ENCODE measurements around the gene C6orf89. TPM values are rescaled to one million over a fixed set of nuclear protein-coding genes. Genes with fewer than 3 reads are reported as not detected.

The C6orf89 gene
- total RNA-seq, 1 experiment from 2014 or later: 13.2 TPM

- no peak for TF ChIP-seq ZSCAN18 (CRISPR knock-in tag; IDR thresholded peaks at IDR 0.05)
Observed at GRCh38 chr6:36920546-36920945, 34.8 kb downstream of the C6orf89 start (continued).

- Mint-ChIP-seq H3K4me3 (no peak overlapping the region), H3K4me1 (no peaks in the 10 kb centered on the region), H3K27me3 (ENCODE audit: low read depth) (no peaks in the 10 kb centered on the region), H3K27ac (no peak overlapping the region), H3K36me3 (no peaks in the 10 kb centered on the region), H3K9me3 (no peaks in the 10 kb centered on the region)
- ATAC-seq (no peak), DNase-seq (ENCODE audit: low spot score) (no peak)
- POLR2A ChIA-PET: no interaction called here
- TF ChIP-seq IRF2 (CRISPR knock-in tag; IDR thresholded peaks at IDR 0.05; ENCODE audit: borderline replicate concordance, low read depth) (no peak), E2F1 (CRISPR knock-in tag; IDR thresholded peaks at IDR 0.05) (no peak), ELF4 (CRISPR knock-in tag; IDR thresholded peaks at IDR 0.05; ENCODE audit: low read depth) (no peak), ZNF671 (CRISPR knock-in tag; IDR thresholded peaks at IDR 0.05) (no peak)
- CTCF ChIA-PET: interaction anchor here (0.8 to 1.1 kb wide), 3 partner anchors 10 to 94 kb away, joined by 3 to 4 read pairs (median 3); no protein-coding TSS in a partner anchor
Observed at GRCh38 chr6:36924131-36924530, 38.4 kb downstream of the C6orf89 start.

GRCh38 chr6:36924778-36925374 lies 39.1 kb downstream of the C6orf89 start:
- DNase-seq (ENCODE audit: low spot score) (no peak), ATAC-seq (no peak)
- H3K27me3 Mint-ChIP-seq (ENCODE audit: low read depth): no peaks in the 10 kb centered on the region
- TF ChIP-seq CDX4 (CRISPR knock-in tag; IDR thresholded peaks at IDR 0.05; ENCODE audit: borderline replicate concordance): no peak
- no peak for TF ChIP-seq USF1 (CRISPR knock-in tag; IDR thresholded peaks at IDR 0.05)
- TF ChIP-seq ZNF138 (CRISPR knock-in tag; conservative IDR thresholded peaks at IDR 0.05): no peak
- TF ChIP-seq SP1 (CRISPR knock-in tag; conservative IDR thresholded peaks at IDR 0.05): no peak
- no peak for TF ChIP-seq HMGXB4 (CRISPR knock-in tag; IDR thresholded peaks at IDR 0.05)
- no peak for TF ChIP-seq MLX (CRISPR knock-in tag; IDR thresholded peaks at IDR 0.05)
- TF ChIP-seq FOXK1 (CRISPR knock-in tag; IDR thresholded peaks at IDR 0.05): no peak
- TF ChIP-seq AFF4 (CRISPR knock-in tag; IDR thresholded peaks at IDR 0.05; ENCODE audit: borderline replicate concordance): no peak
- no peak for TF ChIP-seq ZNF281 (CRISPR knock-in tag; IDR thresholded peaks at IDR 0.05)
- no peak for TF ChIP-seq IRF2 (CRISPR knock-in tag; IDR thresholded peaks at IDR 0.05; ENCODE audit: borderline replicate concordance, low read depth)
- no peak for TF ChIP-seq SMAD3 (CRISPR knock-in tag; IDR thresholded peaks at IDR 0.05; ENCODE audit: borderline replicate concordance)
- no peak for TF ChIP-seq CREM (CRISPR knock-in tag; IDR thresholded peaks at IDR 0.05)
- no peak for TF ChIP-seq ETV6 (CRISPR knock-in tag; IDR thresholded peaks at IDR 0.05)
- TF ChIP-seq SMAD4 (CRISPR knock-in tag; IDR thresholded peaks at IDR 0.05): no peak
- ChIA-PET CTCF (interaction anchor here (0.8 to 1.1 kb wide), 2 partner anchors 53 to 93 kb away, joined by 3 to 4 read pairs; no protein-coding TSS in a partner anchor), POLR2A (no interaction called here)
- no peak overlapping the region for H3K4me3 Mint-ChIP-seq
- H3K9me3 Mint-ChIP-seq: no peaks in the 10 kb centered on the region
- no peaks in the 10 kb centered on the region for H3K36me3 Mint-ChIP-seq
- no peak overlapping the region for H3K27ac Mint-ChIP-seq
- H3K4me1 Mint-ChIP-seq: peaks cover 4% of the 10 kb centered on the region

All from WTC11 (cell line).